Caco-2 (cell line): ENCODE results near the gene GBX2. TPM values are rescaled to one million over a fixed set of nuclear protein-coding genes. Genes with fewer than 3 reads are reported as not detected.

Experiments used
- BruUV-seq: library from RNA; stranded (reverse); fragments of 400-500 nt; replicated peaks from 2 replicates; lab custom pipeline; 2021; lab: Mats Ljungman, UMichigan
- CTCF ChIA-PET: fragments of 300-600 bp; sonication (Branson Sonifier 250); formaldehyde crosslinking; loops from one replicate; lab custom pipeline; 2022; ENCODE audit warnings: antibody characterized with exemption; lab: Charles Lee
- POLR2A ChIA-PET: fragments of 300-600 bp; sonication (Branson Sonifier 250); formaldehyde crosslinking; loops from one replicate; lab custom pipeline; 2022; ENCODE audit warnings: antibody characterized with exemption; lab: Charles Lee
- DNase-seq, 2 experiments: peaks; one replicate each; pipeline versions ENCODE4 v3.0.0 to v3.0.0-alpha.2; 2020 to 2022
- H3K27me3 ChIP-seq: replicated peaks from 2 replicates; pipeline ENCODE4 v1.6.0; 2011; ENCODE audit warnings: low read length; ENCODE audit not compliant: control insufficient read depth, insufficient read depth
- H3K36me3 ChIP-seq: 2 replicates; pipeline ENCODE4 v1.5.1; 2011; ENCODE audit warnings: low read length; ENCODE audit not compliant: control insufficient read depth, insufficient read depth
- H3K4me1 ChIP-seq: fragments of 250-450 bp; sonication (Bioruptor Pico); 2 replicates; pipeline ENCODE4 v1.5.1; 2020; ENCODE audit warnings: mild to moderate bottlenecking
- H3K4me3 ChIP-seq: 2 replicates; pipeline ENCODE4 v1.5.1; 2011; ENCODE audit warnings: low read depth, mild to moderate bottlenecking, control low read depth, low read length
- H3K9me3 ChIP-seq: fragments of 250-450 bp; sonication (Bioruptor Pico); 2 replicates; pipeline ENCODE4 v1.5.1; 2020; ENCODE audit warnings: mild to moderate bottlenecking, moderate library complexity
- H3K27ac Mint-ChIP-seq: one replicate; pipeline ENCODE4 v1.8.0; 2022; ENCODE audit warnings: mixed read lengths; ENCODE audit not compliant: unreplicated experiment
- H3K27me3 Mint-ChIP-seq: one replicate; pipeline ENCODE4 v1.8.0; 2022; ENCODE audit warnings: mixed read lengths; ENCODE audit not compliant: insufficient read depth, unreplicated experiment
- H3K36me3 Mint-ChIP-seq: one replicate; pipeline ENCODE4 v1.8.0; 2022; ENCODE audit warnings: mild to moderate bottlenecking, mixed read lengths; ENCODE audit not compliant: insufficient read depth, unreplicated experiment
- H3K4me1 Mint-ChIP-seq: one replicate; pipeline ENCODE4 v1.8.0; 2022; ENCODE audit warnings: low read depth, mixed read lengths; ENCODE audit not compliant: unreplicated experiment
- H3K4me3 Mint-ChIP-seq: one replicate; pipeline ENCODE4 v1.8.0; 2022; ENCODE audit warnings: mild to moderate bottlenecking, moderate library complexity, mixed read lengths; ENCODE audit not compliant: unreplicated experiment
- H3K9me3 Mint-ChIP-seq: one replicate; pipeline ENCODE4 v1.8.0; 2022; ENCODE audit warnings: mixed read lengths; ENCODE audit not compliant: unreplicated experiment
- intact Hi-C: fragments of 100-400 bp; cut with micrococcal nuclease; formaldehyde crosslinking; loops from one replicate; pipeline ENCODE4 v1.10.0; 2022; ENCODE audit not compliant: unreplicated experiment
- total RNA-seq: library from RNA; stranded (reverse); gene quantifications from 2 replicates; pipeline ENCODE4 v1.2.3, GENCODE V29; 2022
- TF ChIP-seq, protein P1 (sequence below), 2 experiments: fragments of 200-600 bp in 1 of 2; IDR thresholded peaks; 1 replicate in 1 of 2; 2 replicates in 1 of 2; pipeline versions ENCODE4 v1.5.1 to v1.8.0; 2011 to 2022; ENCODE audit warnings: antibody characterized with exemption in 1 of 2, control low read depth in 1 of 2, inconsistent platforms in 1 of 2, low read depth in 1 of 2, low read length in 1 of 2, mild to moderate bottlenecking in 1 of 2, moderate library complexity in 1 of 2; ENCODE audit not compliant: insufficient read depth in 1 of 2, severe bottlenecking in 1 of 2, unreplicated experiment in 1 of 2

Gene GBX2
- total RNA-seq, 1 experiment from 2014 or later: 2.1 TPM

DNA sequence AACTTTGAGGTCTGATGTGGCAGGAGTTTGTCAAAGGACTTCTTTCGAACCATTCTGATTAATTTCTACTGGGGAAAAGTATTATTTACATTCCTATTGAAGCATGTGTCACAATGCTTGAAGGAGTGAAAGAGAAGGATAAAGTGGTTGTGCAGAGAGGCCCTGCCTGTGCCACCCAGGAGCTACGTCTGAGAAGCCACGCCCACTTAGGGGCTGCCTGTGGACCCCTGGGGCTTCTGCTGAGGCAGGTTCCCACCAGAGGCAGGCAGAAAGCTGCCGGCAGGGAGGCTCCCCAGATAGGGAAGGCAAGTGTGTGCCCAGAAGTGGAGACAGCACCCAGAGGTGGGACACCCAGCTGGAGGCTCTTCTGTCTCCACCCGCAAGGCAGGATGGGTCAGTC is 47.4 kb downstream of the GBX2 start:
- intact Hi-C loops: no loop called here
- Mint-ChIP-seq H3K4me3 (no peak overlapping the region), H3K36me3 (peaks cover 11% of the 10 kb centered on the region), H3K27ac (no peak overlapping the region), H3K9me3 (no peaks in the 10 kb centered on the region), H3K27me3 (no peaks in the 10 kb centered on the region), H3K4me1 (peaks cover 8% of the 10 kb centered on the region)
- H3K4me3 ChIP-seq: no peak overlapping the region
- H3K27me3 ChIP-seq: no peaks in the 10 kb centered on the region
- no TSS peak for BruUV-seq
- H3K36me3 ChIP-seq: no peaks in the 10 kb centered on the region; the same call in 1 of the 2 replicates
- POLR2A ChIA-PET: no interaction called here
- TF ChIP-seq, protein P1, sequence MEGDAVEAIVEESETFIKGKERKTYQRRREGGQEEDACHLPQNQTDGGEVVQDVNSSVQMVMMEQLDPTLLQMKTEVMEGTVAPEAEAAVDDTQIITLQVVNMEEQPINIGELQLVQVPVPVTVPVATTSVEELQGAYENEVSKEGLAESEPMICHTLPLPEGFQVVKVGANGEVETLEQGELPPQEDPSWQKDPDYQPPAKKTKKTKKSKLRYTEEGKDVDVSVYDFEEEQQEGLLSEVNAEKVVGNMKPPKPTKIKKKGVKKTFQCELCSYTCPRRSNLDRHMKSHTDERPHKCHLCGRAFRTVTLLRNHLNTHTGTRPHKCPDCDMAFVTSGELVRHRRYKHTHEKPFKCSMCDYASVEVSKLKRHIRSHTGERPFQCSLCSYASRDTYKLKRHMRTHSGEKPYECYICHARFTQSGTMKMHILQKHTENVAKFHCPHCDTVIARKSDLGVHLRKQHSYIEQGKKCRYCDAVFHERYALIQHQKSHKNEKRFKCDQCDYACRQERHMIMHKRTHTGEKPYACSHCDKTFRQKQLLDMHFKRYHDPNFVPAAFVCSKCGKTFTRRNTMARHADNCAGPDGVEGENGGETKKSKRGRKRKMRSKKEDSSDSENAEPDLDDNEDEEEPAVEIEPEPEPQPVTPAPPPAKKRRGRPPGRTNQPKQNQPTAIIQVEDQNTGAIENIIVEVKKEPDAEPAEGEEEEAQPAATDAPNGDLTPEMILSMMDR (IDR thresholded peaks at IDR 0.05; ENCODE audit: insufficient read depth in 1 of 2, low read depth in 1 of 2, low read length in 1 of 2, severe bottlenecking in 1 of 2, unreplicated experiment in 1 of 2): no peak
- H3K9me3 ChIP-seq: no peaks in the 10 kb centered on the region
- CTCF ChIA-PET: no interaction called here
- no peak for DNase-seq
- peaks cover 5% of the 10 kb centered on the region; the same call in 1 of the 2 replicates for H3K4me1 ChIP-seq

DNA sequence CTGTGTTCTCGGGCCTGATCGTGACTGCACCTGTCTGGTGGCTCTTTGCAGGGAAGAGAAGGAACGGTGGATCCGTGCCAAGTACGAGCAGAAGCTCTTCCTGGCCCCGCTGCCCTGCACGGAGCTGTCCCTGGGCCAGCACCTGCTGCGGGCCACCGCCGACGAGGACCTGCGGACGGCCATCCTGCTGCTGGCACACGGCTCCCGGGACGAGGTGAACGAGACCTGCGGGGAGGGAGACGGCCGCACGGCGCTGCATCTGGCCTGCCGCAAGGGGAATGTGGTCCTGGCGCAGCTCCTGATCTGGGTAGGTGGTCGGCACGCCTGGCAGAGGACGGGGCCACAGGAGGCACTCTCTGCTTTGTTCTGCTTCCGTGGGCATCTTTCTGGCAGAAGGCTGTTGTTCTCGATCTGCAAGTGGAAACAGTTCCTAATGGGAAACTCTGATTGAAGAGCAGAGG is 48.0 kb downstream of the GBX2 start:
- no peak overlapping the region for H3K4me3 Mint-ChIP-seq
- peaks cover 11% of the 10 kb centered on the region for H3K36me3 Mint-ChIP-seq
- no peak overlapping the region for H3K27ac Mint-ChIP-seq
- no peaks in the 10 kb centered on the region; the same call in 1 of the 2 replicates for H3K36me3 ChIP-seq
- H3K4me1 ChIP-seq: peaks cover 5% of the 10 kb centered on the region; the same call in 1 of the 2 replicates
- H3K4me1 Mint-ChIP-seq: peaks cover 8% of the 10 kb centered on the region
- no peaks in the 10 kb centered on the region for H3K9me3 ChIP-seq
- TF ChIP-seq, protein P1 (IDR thresholded peaks at IDR 0.05; ENCODE audit: insufficient read depth in 1 of 2, low read depth in 1 of 2, low read length in 1 of 2, severe bottlenecking in 1 of 2, unreplicated experiment in 1 of 2): no peak
- ChIA-PET POLR2A (no interaction called here), CTCF (no interaction called here)
- H3K4me3 ChIP-seq: no peak overlapping the region
- BruUV-seq: no TSS peak
- no peak for DNase-seq
- H3K9me3 Mint-ChIP-seq: no peaks in the 10 kb centered on the region
- H3K27me3 Mint-ChIP-seq: no peaks in the 10 kb centered on the region
- no peaks in the 10 kb centered on the region for H3K27me3 ChIP-seq
- intact Hi-C loops: no loop called here

DNA sequence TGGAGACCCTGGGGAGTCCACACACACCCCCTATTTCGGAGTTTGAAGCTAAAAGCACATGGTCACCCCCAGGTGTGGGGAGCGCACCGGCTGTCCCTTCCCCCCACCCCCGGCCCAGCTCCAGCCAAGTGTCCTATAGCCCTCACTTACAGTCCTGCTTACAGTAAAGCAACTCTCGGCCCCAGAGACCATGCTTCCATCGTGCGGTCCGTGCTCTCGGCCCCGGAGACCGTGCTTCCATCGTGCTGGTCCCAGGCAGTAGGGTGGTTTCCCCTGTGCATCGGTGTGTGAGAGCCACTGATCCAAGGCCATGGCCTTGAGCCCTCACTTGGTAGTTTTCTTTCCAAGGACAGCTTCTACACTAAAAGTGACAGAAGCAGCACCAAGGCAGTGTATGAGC is 48.7 kb downstream of the GBX2 start:
- POLR2A ChIA-PET: no interaction called here
- peaks cover 11% of the 10 kb centered on the region for H3K36me3 Mint-ChIP-seq
- no peak for DNase-seq
- BruUV-seq: no TSS peak
- H3K4me3 Mint-ChIP-seq: no peak overlapping the region
- TF ChIP-seq, protein P1 (IDR thresholded peaks at IDR 0.05; ENCODE audit: insufficient read depth in 1 of 2, low read depth in 1 of 2, low read length in 1 of 2, severe bottlenecking in 1 of 2, unreplicated experiment in 1 of 2): no peak
- Histone ChIP-seq H3K36me3 (no peaks in the 10 kb centered on the region; the same call in 1 of the 2 replicates), H3K4me1 (peaks cover 5% of the 10 kb centered on the region; the same call in 1 of the 2 replicates), H3K9me3 (no peaks in the 10 kb centered on the region), H3K4me3 (no peak overlapping the region), H3K27me3 (no peaks in the 10 kb centered on the region)
- H3K9me3 Mint-ChIP-seq: no peaks in the 10 kb centered on the region
- intact Hi-C loops: no loop called here
- H3K27ac Mint-ChIP-seq: no peak overlapping the region
- peaks cover 8% of the 10 kb centered on the region for H3K4me1 Mint-ChIP-seq
- no peaks in the 10 kb centered on the region for H3K27me3 Mint-ChIP-seq
- CTCF ChIA-PET: no interaction called here
